ENCODE measurements around the gene NTSR1.

The NTSR1 gene

GRCh38 chr20:62772990-62773844 is 64.6 kb downstream of the NTSR1 start:
- DNase-seq: no peak

- no peak for DNase-seq
Measured at GRCh38 chr20:62773845-62774714, 65.4 kb downstream of the NTSR1 start.

GRCh38 chr20:62774762-62775161 is 66.1 kb downstream of the NTSR1 start:
- no peak for DNase-seq

- no peak for DNase-seq
Measured at GRCh38 chr20:62775206-62775605, 66.6 kb downstream of the NTSR1 start.

GRCh38 chr20:62776035-62776691 is 67.5 kb downstream of the NTSR1 start:
- DNase-seq: no peak

- DNase-seq: peak; percentile 80
Measured at GRCh38 chr20:62776692-62777527, 68.3 kb downstream of the NTSR1 start.

GRCh38 chr20:62777528-62777830 is 68.8 kb downstream of the NTSR1 start:
- no peak for DNase-seq

GRCh38 chr20:62778058-62778457 is 69.4 kb downstream of the NTSR1 start:
- DNase-seq: no peak

- DNase-seq: no peak
Measured at GRCh38 chr20:62778601-62779416, 70.2 kb downstream of the NTSR1 start.

GRCh38 chr20:62779417-62779685 is 70.7 kb downstream of the NTSR1 start:
- DNase-seq: no peak

- no peak for DNase-seq
Measured at GRCh38 chr20:62780204-62780603, 71.6 kb downstream of the NTSR1 start.

- no peak for DNase-seq
Measured at GRCh38 chr20:62780696-62781095, 72.1 kb downstream of the NTSR1 start.

GRCh38 chr20:62782149-62782892 is 73.7 kb downstream of the NTSR1 start:
- no peak for DNase-seq

GRCh38 chr20:62782893-62783278 is 74.2 kb downstream of the NTSR1 start:
- DNase-seq: no peak

- no peak for DNase-seq
Measured at GRCh38 chr20:62784497-62784896, 75.9 kb downstream of the NTSR1 start.

- no peak for DNase-seq
Measured at GRCh38 chr20:62785393-62785792, 76.8 kb downstream of the NTSR1 start.

- no peak for DNase-seq
Measured at GRCh38 chr20:62786157-62786556, 77.5 kb downstream of the NTSR1 start.

GRCh38 chr20:62787321-62787720 is 78.7 kb downstream of the NTSR1 start:
- no peak for DNase-seq

- DNase-seq: no peak
Measured at GRCh38 chr20:62787866-62788265, 79.2 kb downstream of the NTSR1 start.

GRCh38 chr20:62788607-62789006 is 80.0 kb downstream of the NTSR1 start:
- DNase-seq: no peak

GRCh38 chr20:62790075-62790474 is 81.4 kb downstream of the NTSR1 start:
- DNase-seq: no peak

Data from CD4-positive, alpha-beta T cell treated with Interleukin-21 for 1 hour (primary cell).